Neural progenitor cell (in vitro differentiated cells): ENCODE measurements around the gene ASB17. TPM values are rescaled to one million over a fixed set of nuclear protein-coding genes. Genes with fewer than 3 reads are reported as not detected.

Source experiments
- DNase-seq: peaks from one replicate; pipeline ENCODE4 v3.0.0-alpha.2; 2016; ENCODE audit warnings: low spot score
- H2AFZ ChIP-seq: fragments of 200-600 bp; sonication (generic); replicated peaks from 2 replicates; pipeline ENCODE4 v1.6.1; 2016; ENCODE audit warnings: antibody characterized with exemption
- H3F3A ChIP-seq: fragments of 200-600 bp; sonication (generic); 2 replicates; pipeline ENCODE4 v1.6.1; 2016; ENCODE audit warnings: antibody characterized with exemption, low read depth
- H3K27ac ChIP-seq: fragments of 200-600 bp; sonication (generic); 2 replicates; pipeline ENCODE4 v1.5.1; 2016; ENCODE audit warnings: mild to moderate bottlenecking
- H3K27me3 ChIP-seq: fragments of 200-600 bp; sonication (generic); 2 replicates; pipeline ENCODE4 v1.6.1; 2016; ENCODE audit warnings: mild to moderate bottlenecking, moderate library complexity
- H3K36me3 ChIP-seq: fragments of 200-600 bp; sonication (generic); 2 replicates; pipeline ENCODE4 v1.5.1; 2016
- H3K4me1 ChIP-seq: fragments of 200-600 bp; sonication (generic); 2 replicates; pipeline ENCODE4 v1.6.1; 2016; ENCODE audit warnings: mixed run types
- H3K4me2 ChIP-seq: fragments of 200-600 bp; sonication (generic); 2 replicates; pipeline ENCODE4 v1.6.1; 2016
- H3K4me3 ChIP-seq: fragments of 200-600 bp; sonication (generic); 2 replicates; pipeline ENCODE4 v1.5.1; 2016
- H3K79me2 ChIP-seq: fragments of 200-600 bp; sonication (generic); 2 replicates; pipeline ENCODE4 v1.6.1; 2016; ENCODE audit warnings: low read depth
- H3K9ac ChIP-seq: fragments of 200-600 bp; sonication (generic); 2 replicates; pipeline ENCODE4 v1.6.1; 2016
- H3K9me3 ChIP-seq: fragments of 200-600 bp; sonication (generic); 2 replicates; pipeline ENCODE4 v1.5.1; 2016; ENCODE audit warnings: low read depth
- H4K20me1 ChIP-seq: fragments of 200-600 bp; sonication (generic); 2 replicates; pipeline ENCODE4 v1.6.1; 2016; ENCODE audit warnings: low read depth
- H3K27ac Mint-ChIP-seq: 3 replicates; pipeline ENCODE4 v1.8.0; 2021; ENCODE audit warnings: mixed read lengths
- H3K27me3 Mint-ChIP-seq: 2 replicates; pipeline ENCODE4 v1.8.0; 2022; ENCODE audit warnings: low read depth, mild to moderate bottlenecking, inconsistent platforms, moderate library complexity, mixed read lengths; ENCODE audit not compliant: insufficient read depth
- H3K36me3 Mint-ChIP-seq: 3 replicates; pipeline ENCODE4 v1.8.0; 2021; ENCODE audit warnings: mixed read lengths
- H3K4me1 Mint-ChIP-seq: 3 replicates; pipeline ENCODE4 v1.8.0; 2021; ENCODE audit warnings: mixed read lengths
- H3K4me3 Mint-ChIP-seq: 3 replicates; pipeline ENCODE4 v1.8.0; 2021; ENCODE audit warnings: mild to moderate bottlenecking, moderate library complexity, mixed read lengths
- H3K9me3 Mint-ChIP-seq: 3 replicates; pipeline ENCODE4 v1.8.0; 2020; ENCODE audit warnings: mixed read lengths
- EZH2 ChIP-seq: fragments of 200-600 bp; sonication (generic); IDR thresholded peaks from 2 replicates; pipeline ENCODE4 v1.6.1; 2017; ENCODE audit warnings: antibody characterized with exemption, mild to moderate bottlenecking, moderate library complexity
- EZH2phosphoT487 ChIP-seq: fragments of 200-600 bp; sonication (generic); IDR thresholded peaks from 2 replicates; pipeline ENCODE4 v1.6.1; 2017; ENCODE audit warnings: antibody characterized with exemption
- total RNA-seq: library from RNA; depleted of rRNA; stranded (reverse); fragments of >200 nt; gene quantifications from 2 replicates; pipeline ENCODE4 v1.2.3, GENCODE V29; 2015; ENCODE audit warnings: low replicate concordance
- TF ChIP-seq, protein P1 (sequence below): fragments of 200-600 bp; sonication (generic); IDR thresholded peaks from 2 replicates; pipeline ENCODE4 v1.5.1; 2017; ENCODE audit warnings: antibody characterized with exemption, mild to moderate bottlenecking

Gene ASB17
- total RNA-seq, 1 donor from 2014 or later: not detected

DNA sequence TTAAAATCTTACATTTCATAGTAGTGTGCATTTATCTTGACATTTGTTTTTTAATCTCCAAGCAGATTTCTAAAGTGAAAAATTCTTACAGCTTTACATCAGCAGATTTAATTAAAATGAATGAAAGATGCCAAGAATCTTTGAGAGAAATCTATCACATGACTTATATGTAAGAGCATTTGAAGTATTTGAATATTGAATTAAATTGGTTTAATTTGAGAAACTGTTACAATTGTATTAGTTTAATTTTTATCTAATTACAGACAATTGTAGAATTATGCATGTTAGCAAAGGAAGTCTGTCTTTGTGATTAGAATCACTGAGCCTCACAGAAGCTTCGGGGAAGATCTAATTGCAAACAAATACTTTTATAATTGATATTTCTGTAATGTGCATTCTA is 52.2 kb downstream of the ASB17 start:
- H3K4me3 Mint-ChIP-seq: no peak overlapping the region
- Histone ChIP-seq H4K20me1 (no peaks in the 10 kb centered on the region), H3K4me1 (no peaks in the 10 kb centered on the region), H3K4me3 (no peak overlapping the region), H3K27me3 (no peaks in the 10 kb centered on the region), H2AFZ (no peak overlapping the region), H3K36me3 (no peaks in the 10 kb centered on the region), H3F3A (no peaks in the 10 kb centered on the region), H3K9me3 (no peaks in the 10 kb centered on the region), H3K79me2 (no peaks in the 10 kb centered on the region), H3K9ac (no peak overlapping the region), H3K4me2 (no peak overlapping the region), H3K27ac (no peak overlapping the region)
- TF ChIP-seq, protein P1, sequence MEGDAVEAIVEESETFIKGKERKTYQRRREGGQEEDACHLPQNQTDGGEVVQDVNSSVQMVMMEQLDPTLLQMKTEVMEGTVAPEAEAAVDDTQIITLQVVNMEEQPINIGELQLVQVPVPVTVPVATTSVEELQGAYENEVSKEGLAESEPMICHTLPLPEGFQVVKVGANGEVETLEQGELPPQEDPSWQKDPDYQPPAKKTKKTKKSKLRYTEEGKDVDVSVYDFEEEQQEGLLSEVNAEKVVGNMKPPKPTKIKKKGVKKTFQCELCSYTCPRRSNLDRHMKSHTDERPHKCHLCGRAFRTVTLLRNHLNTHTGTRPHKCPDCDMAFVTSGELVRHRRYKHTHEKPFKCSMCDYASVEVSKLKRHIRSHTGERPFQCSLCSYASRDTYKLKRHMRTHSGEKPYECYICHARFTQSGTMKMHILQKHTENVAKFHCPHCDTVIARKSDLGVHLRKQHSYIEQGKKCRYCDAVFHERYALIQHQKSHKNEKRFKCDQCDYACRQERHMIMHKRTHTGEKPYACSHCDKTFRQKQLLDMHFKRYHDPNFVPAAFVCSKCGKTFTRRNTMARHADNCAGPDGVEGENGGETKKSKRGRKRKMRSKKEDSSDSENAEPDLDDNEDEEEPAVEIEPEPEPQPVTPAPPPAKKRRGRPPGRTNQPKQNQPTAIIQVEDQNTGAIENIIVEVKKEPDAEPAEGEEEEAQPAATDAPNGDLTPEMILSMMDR: no peak
- TF ChIP-seq EZH2 (no peak), EZH2phosphoT487 (no peak)
- DNase-seq: no peak
- no peaks in the 10 kb centered on the region for H3K36me3 Mint-ChIP-seq
- H3K4me1 Mint-ChIP-seq: no peaks in the 10 kb centered on the region
- H3K9me3 Mint-ChIP-seq: no peaks in the 10 kb centered on the region
- H3K27ac Mint-ChIP-seq: no peak overlapping the region
- H3K27me3 Mint-ChIP-seq: no peaks in the 10 kb centered on the region

DNA sequence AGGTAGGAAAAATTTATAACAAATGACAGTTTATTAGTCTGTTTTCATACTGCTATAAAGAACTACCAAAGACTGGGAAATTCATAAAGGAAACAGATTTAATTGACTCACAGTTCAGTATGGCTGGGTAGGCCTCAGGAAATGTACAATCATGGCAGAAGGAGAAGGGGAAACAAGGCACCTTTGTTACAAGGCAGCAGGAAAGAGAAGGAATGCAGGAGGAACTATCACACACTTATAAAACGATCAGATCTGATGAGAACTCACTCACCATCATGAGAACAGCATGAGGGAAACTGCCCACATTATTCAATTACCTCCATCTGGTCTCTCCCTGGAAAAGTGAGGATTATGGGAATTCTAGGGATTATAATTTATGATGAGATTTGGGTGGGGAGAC is 61.3 kb downstream of the ASB17 start:
- no peaks in the 10 kb centered on the region for H3K27me3 ChIP-seq
- TF ChIP-seq, protein P1: no peak
- no peak for TF ChIP-seq EZH2phosphoT487
- Mint-ChIP-seq H3K4me3 (no peak overlapping the region), H3K9me3 (peaks cover 11% of the 10 kb centered on the region), H3K27me3 (no peaks in the 10 kb centered on the region), H3K36me3 (no peaks in the 10 kb centered on the region), H3K27ac (no peak overlapping the region), H3K4me1 (no peaks in the 10 kb centered on the region)
- no peaks in the 10 kb centered on the region for H4K20me1 ChIP-seq
- no peaks in the 10 kb centered on the region for H3K9me3 ChIP-seq
- no peaks in the 10 kb centered on the region for H3K4me1 ChIP-seq
- no peaks in the 10 kb centered on the region for H3F3A ChIP-seq
- H2AFZ ChIP-seq: no peak overlapping the region
- no peak overlapping the region for H3K4me2 ChIP-seq
- no peak overlapping the region for H3K4me3 ChIP-seq
- H3K9ac ChIP-seq: no peak overlapping the region
- H3K27ac ChIP-seq: no peak overlapping the region
- no peaks in the 10 kb centered on the region for H3K79me2 ChIP-seq
- no peaks in the 10 kb centered on the region for H3K36me3 ChIP-seq
- no peak for DNase-seq

Other genes with a start within 250 kb of the ASB17 start
- 46.4 and 85.1 TPM in 2 replicates for gene ACADM, start 207.7 kb downstream of the ASB17 start, total RNA-seq
- gene RABGGTB, start 146.1 kb downstream of the ASB17 start, total RNA-seq: 78.0 and 132 TPM in 2 replicates
- 0.09 TPM in 1 of 2 replicates, not detected in the other for gene MSH4, start 135.5 kb downstream of the ASB17 start, total RNA-seq
- 13.4 and 23.6 TPM in 2 replicates for gene ST6GALNAC3, start 142.3 kb upstream of the ASB17 start, total RNA-seq